HG03103 (cell line): ENCODE measurements around the gene TRAF7.

Experiments used
- ATAC-seq: cut with Tn5 transposase; IDR thresholded peaks from one replicate; pipeline ENCODE4 v1.9.1; 2021; ENCODE audit warnings: low read depth; ENCODE audit not compliant: unreplicated experiment

The TRAF7 gene

GRCh38 chr16:2163211-2163881, 7.8 kb downstream of the TRAF7 start:
- no peak for ATAC-seq

GRCh38 chr16:2165861-2166260, 10.3 kb downstream of the TRAF7 start:
- no peak for ATAC-seq

- no peak for ATAC-seq
Observed at GRCh38 chr16:2166263-2167067, 10.9 kb downstream of the TRAF7 start.

- ATAC-seq, result no peak
Observed at GRCh38 chr16:2167068-2167638, 11.6 kb downstream of the TRAF7 start.

- no peak for ATAC-seq
Observed at GRCh38 chr16:2170080-2170479, 14.5 kb downstream of the TRAF7 start.

- no peak for ATAC-seq
Observed at GRCh38 chr16:2170587-2171435, 15.2 kb downstream of the TRAF7 start.

- ATAC-seq, result no peak
Observed at GRCh38 chr16:2171601-2172178, 16.1 kb downstream of the TRAF7 start.

- no peak for ATAC-seq
Observed at GRCh38 chr16:2172688-2173335, 17.2 kb downstream of the TRAF7 start.

- no peak for ATAC-seq
Observed at GRCh38 chr16:2173366-2173765, 17.8 kb downstream of the TRAF7 start.

GRCh38 chr16:2173916-2174315, 18.3 kb downstream of the TRAF7 start:
- no peak for ATAC-seq

- no peak for ATAC-seq
Observed at GRCh38 chr16:2174396-2175131, 19.0 kb downstream of the TRAF7 start.

GRCh38 chr16:2175454-2175853, 19.9 kb downstream of the TRAF7 start:
- ATAC-seq, result no peak

- ATAC-seq, result no peak
Observed at GRCh38 chr16:2176047-2176446, 20.5 kb downstream of the TRAF7 start.

- no peak for ATAC-seq
Observed at GRCh38 chr16:2177101-2177500, 21.5 kb downstream of the TRAF7 start.

- no peak for ATAC-seq
Observed at GRCh38 chr16:2177561-2177960, 22.0 kb downstream of the TRAF7 start.

GRCh38 chr16:2178321-2179106, 22.9 kb downstream of the TRAF7 start:
- ATAC-seq, result no peak

GRCh38 chr16:2179107-2179501, 23.5 kb downstream of the TRAF7 start:
- no peak for ATAC-seq

- ATAC-seq, result no peak
Observed at GRCh38 chr16:2179576-2179975, 24.0 kb downstream of the TRAF7 start.

- ATAC-seq, result no peak
Observed at GRCh38 chr16:2180461-2180860, 24.9 kb downstream of the TRAF7 start.
